ENCODE data around the gene EGLN3.

Gene EGLN3

GRCh38 chr14:33940561-33941011, 10.3 kb downstream of the EGLN3 start:
- Histone ChIP-seq H4K20me1 (ENCODE audit: insufficient read depth) (no peaks in the 10 kb centered on the region), H3K4me3 (IDR thresholded peaks at IDR 0.05; ENCODE audit: insufficient read depth, low read depth, low read length) (no peak overlapping the region), H3K79me2 (ENCODE audit: insufficient read depth, low read depth) (no peaks in the 10 kb centered on the region), H3K9ac (no peak overlapping the region), H3K36me3 (ENCODE audit: insufficient read depth) (no peaks in the 10 kb centered on the region), H3K4me1 (ENCODE audit: low read depth, poor library complexity, severe bottlenecking) (no peaks in the 10 kb centered on the region), H2AFZ (ENCODE audit: low read depth) (no peak overlapping the region), H3K27me3 (ENCODE audit: insufficient read depth, low read depth) (no peaks in the 10 kb centered on the region), H3K27ac (no peak overlapping the region), H3K4me2 (no peak overlapping the region)
- TF ChIP-seq CTCF (conservative IDR thresholded peaks at IDR 0.05; ENCODE audit: low read depth, low read length), result no peak

- no peak overlapping the region for H3K4me2 ChIP-seq
Observed at GRCh38 chr14:33938131-33938949, 12.5 kb downstream of the EGLN3 start.

GRCh38 chr14:33936391-33936790, 14.5 kb downstream of the EGLN3 start:
- no peak overlapping the region for H3K9ac ChIP-seq
- H3K4me2 ChIP-seq, result no peak overlapping the region
- no peak overlapping the region for H3K27ac ChIP-seq
- no peak overlapping the region for H2AFZ ChIP-seq (ENCODE audit: low read depth)
- no peaks in the 10 kb centered on the region for H3K27me3 ChIP-seq (ENCODE audit: insufficient read depth, low read depth)
- H4K20me1 ChIP-seq (ENCODE audit: insufficient read depth), result no peaks in the 10 kb centered on the region
- TF ChIP-seq CTCF (conservative IDR thresholded peaks at IDR 0.05; ENCODE audit: low read depth, low read length), result no peak
- no peaks in the 10 kb centered on the region for H3K36me3 ChIP-seq (ENCODE audit: insufficient read depth)
- no peaks in the 10 kb centered on the region for H3K79me2 ChIP-seq (ENCODE audit: insufficient read depth, low read depth)
- H3K4me1 ChIP-seq (ENCODE audit: low read depth, poor library complexity, severe bottlenecking), result no peaks in the 10 kb centered on the region
- H3K4me3 ChIP-seq (IDR thresholded peaks at IDR 0.05; ENCODE audit: insufficient read depth, low read depth, low read length), result no peak overlapping the region

More at GRCh38 chr14:33938131-33938949, 12.5 kb downstream of the EGLN3 start:
- no peaks in the 10 kb centered on the region for H3K79me2 ChIP-seq (ENCODE audit: insufficient read depth, low read depth)
- no peak overlapping the region for H3K4me3 ChIP-seq (IDR thresholded peaks at IDR 0.05; ENCODE audit: insufficient read depth, low read depth, low read length)
- no peak overlapping the region for H3K9ac ChIP-seq
- no peak for TF ChIP-seq CTCF (conservative IDR thresholded peaks at IDR 0.05; ENCODE audit: low read depth, low read length)
- H3K36me3 ChIP-seq (ENCODE audit: insufficient read depth), result no peaks in the 10 kb centered on the region
- H3K4me1 ChIP-seq (ENCODE audit: low read depth, poor library complexity, severe bottlenecking), result no peaks in the 10 kb centered on the region
- no peak overlapping the region for H2AFZ ChIP-seq (ENCODE audit: low read depth)
- H3K27me3 ChIP-seq (ENCODE audit: insufficient read depth, low read depth), result no peaks in the 10 kb centered on the region
- no peaks in the 10 kb centered on the region for H4K20me1 ChIP-seq (ENCODE audit: insufficient read depth)
- H3K27ac ChIP-seq, result no peak overlapping the region

GRCh38 chr14:33934938-33935337, 15.9 kb downstream of the EGLN3 start:
- Histone ChIP-seq H3K79me2 (ENCODE audit: insufficient read depth, low read depth) (no peaks in the 10 kb centered on the region), H3K4me3 (IDR thresholded peaks at IDR 0.05; ENCODE audit: insufficient read depth, low read depth, low read length) (no peak overlapping the region), H3K9ac (no peak overlapping the region), H3K36me3 (ENCODE audit: insufficient read depth) (no peaks in the 10 kb centered on the region), H3K4me2 (no peak overlapping the region), H4K20me1 (ENCODE audit: insufficient read depth) (no peaks in the 10 kb centered on the region), H3K27me3 (ENCODE audit: insufficient read depth, low read depth) (no peaks in the 10 kb centered on the region), H3K4me1 (ENCODE audit: low read depth, poor library complexity, severe bottlenecking) (no peaks in the 10 kb centered on the region), H3K27ac (no peak overlapping the region), H2AFZ (ENCODE audit: low read depth) (no peak overlapping the region)
- TF ChIP-seq CTCF (conservative IDR thresholded peaks at IDR 0.05; ENCODE audit: low read depth, low read length), result no peak

All from KMS-11 (cell line).